Esophagus muscularis mucosa (tissue), 4 donors: ENCODE data around the gene DDR2. TPM values are rescaled to one million over a fixed set of nuclear protein-coding genes. Genes with fewer than 3 reads are reported as not detected.
A peak's percentile ranks its signal among the peaks of the same experiment; 100 is the strongest.

Experiments used
- DNase-seq: peaks from one replicate; pipeline ENCODE4 v3.0.0-alpha.2; 2017; ENCODE audit errors: extremely low spot score
- H3K27ac ChIP-seq, 4 donors: fragments of 200-600 bp; sonication (generic); replicated peaks in 1 of 4; 1 replicate in 3 of 4; 2 replicates in 1 of 4; pipeline ENCODE4 v1.5.1; 2016 to 2019; ENCODE audit warnings: mild to moderate bottlenecking in 1 of 4
- H3K27me3 ChIP-seq, 4 donors: fragments of 200-600 bp; sonication (generic); one replicate each; pipeline versions ENCODE4 v1.5.1 to v1.6.0; 2016 to 2019
- H3K36me3 ChIP-seq, 4 donors: fragments of 200-600 bp; sonication (generic); one replicate each; pipeline ENCODE4 v1.5.1; 2016 to 2019
- H3K4me1 ChIP-seq, 4 donors: fragments of 200-600 bp; sonication (generic); one replicate each; pipeline ENCODE4 v1.5.1; 2016 to 2019
- H3K4me3 ChIP-seq, 4 donors: fragments of 200-600 bp; sonication (generic); 1 replicate in 2 of 4; 2 replicates in 2 of 4; pipeline ENCODE4 v1.5.1; 2016 to 2019; ENCODE audit warnings: mild to moderate bottlenecking in 4 of 4, moderate library complexity in 1 of 4
- H3K9me3 ChIP-seq, 4 donors: fragments of 200-600 bp; sonication (generic); 1 replicate in 3 of 4; 2 replicates in 1 of 4; pipeline ENCODE4 v1.5.1; 2016 to 2019
- EP300 ChIP-seq: sonication (generic); formaldehyde crosslinking; IDR thresholded peaks from one replicate; pipeline ENCODE4 v1.6.1; 2017; ENCODE audit warnings: antibody characterized with exemption
- POLR2A ChIP-seq: fragments of 450-650 bp; IDR thresholded peaks from one replicate; pipeline ENCODE4 v1.6.1; 2017; ENCODE audit warnings: antibody characterized with exemption, moderate library complexity, mild to moderate bottlenecking, low read depth
- POLR2AphosphoS5 ChIP-seq, 2 donors: sonication (generic); formaldehyde crosslinking; IDR thresholded peaks; one replicate each; pipeline ENCODE4 v1.6.1; 2017; ENCODE audit warnings: antibody characterized with exemption in 2 of 2
- WGBS: methylation state at CpG from one replicate; pipeline ENCODE4 v1.1.5; 2018; 5-methylcytosine and 5-hydroxymethylcytosine counted together
- intact Hi-C: fragments of 100-400 bp; cut with DNase I; formaldehyde crosslinking; loops from one replicate; pipeline ENCODE4 v1.15.1; 2023
- total RNA-seq, 4 donors: library from RNA; depleted of rRNA; stranded (reverse); fragments of >200 nt; gene quantifications; one replicate each; pipeline versions ENCODE4 v1.1.0 to v1.2.1, GENCODE V29; 2016
- TF ChIP-seq, protein P1 (sequence below), 3 experiments: fragments of 200-600 bp in 2 of 3; fragments of 450-650 bp in 1 of 3; sonication (generic) in 2 of 3; IDR thresholded peaks; one replicate each; pipeline ENCODE4 v1.5.1; 2017 to 2019; ENCODE audit warnings: antibody characterized with exemption in 3 of 3, mild to moderate bottlenecking in 2 of 3, moderate library complexity in 1 of 3

The DDR2 gene
- total RNA-seq, 4 donors from 2014 or later, result 143 to 194 (median 175) TPM

DNA sequence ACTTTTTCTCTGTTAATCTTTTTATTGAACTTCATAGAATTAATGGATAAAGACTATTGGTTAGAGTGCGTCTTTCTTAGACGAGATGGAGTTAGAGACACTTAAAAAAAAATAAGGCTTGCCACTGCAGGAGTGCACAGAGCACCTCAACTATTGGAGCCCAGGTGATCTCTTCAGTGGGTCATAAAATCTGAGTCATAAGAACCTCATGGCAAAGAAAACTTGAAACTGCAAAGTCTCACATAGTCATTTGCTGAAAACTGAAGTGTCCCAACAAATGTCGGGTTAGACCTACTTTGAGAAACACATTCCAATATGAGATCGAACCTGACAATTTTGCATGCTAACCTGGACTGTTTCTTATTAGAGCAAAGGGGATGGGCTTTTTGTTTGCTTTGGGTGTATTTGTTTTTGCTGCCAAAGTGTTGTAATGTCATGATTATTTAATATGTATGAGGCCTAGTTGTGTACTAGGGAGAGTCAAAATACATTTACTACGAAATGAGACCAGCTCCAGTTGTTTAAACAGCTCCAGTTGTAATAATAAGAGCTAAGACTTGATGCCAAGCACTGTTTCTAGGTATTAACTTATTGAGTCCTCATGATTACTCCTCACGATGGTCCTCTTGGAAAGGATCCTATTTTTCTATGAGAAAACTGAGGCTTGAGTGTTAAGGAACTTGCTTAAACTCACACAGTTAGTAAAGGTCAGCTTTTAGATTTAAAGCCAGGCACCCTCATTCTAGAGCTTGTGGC, 65.1 kb downstream of the DDR2 start:
- TF ChIP-seq, protein P1, sequence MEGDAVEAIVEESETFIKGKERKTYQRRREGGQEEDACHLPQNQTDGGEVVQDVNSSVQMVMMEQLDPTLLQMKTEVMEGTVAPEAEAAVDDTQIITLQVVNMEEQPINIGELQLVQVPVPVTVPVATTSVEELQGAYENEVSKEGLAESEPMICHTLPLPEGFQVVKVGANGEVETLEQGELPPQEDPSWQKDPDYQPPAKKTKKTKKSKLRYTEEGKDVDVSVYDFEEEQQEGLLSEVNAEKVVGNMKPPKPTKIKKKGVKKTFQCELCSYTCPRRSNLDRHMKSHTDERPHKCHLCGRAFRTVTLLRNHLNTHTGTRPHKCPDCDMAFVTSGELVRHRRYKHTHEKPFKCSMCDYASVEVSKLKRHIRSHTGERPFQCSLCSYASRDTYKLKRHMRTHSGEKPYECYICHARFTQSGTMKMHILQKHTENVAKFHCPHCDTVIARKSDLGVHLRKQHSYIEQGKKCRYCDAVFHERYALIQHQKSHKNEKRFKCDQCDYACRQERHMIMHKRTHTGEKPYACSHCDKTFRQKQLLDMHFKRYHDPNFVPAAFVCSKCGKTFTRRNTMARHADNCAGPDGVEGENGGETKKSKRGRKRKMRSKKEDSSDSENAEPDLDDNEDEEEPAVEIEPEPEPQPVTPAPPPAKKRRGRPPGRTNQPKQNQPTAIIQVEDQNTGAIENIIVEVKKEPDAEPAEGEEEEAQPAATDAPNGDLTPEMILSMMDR (IDR thresholded peaks at IDR 0.05), result no peak
- TF ChIP-seq POLR2A (no peak), POLR2AphosphoS5 (IDR thresholded peaks at IDR 0.05) (no peak), EP300 (no peak)
- WGBS, result 67% methylated on average over 6 of the region's 6 CpGs
- H3K4me1 ChIP-seq, result peaks cover 33 to 78% (median 69%) of the 10 kb centered on the region in 4 donors
- H3K27me3 ChIP-seq, result no peaks in the 10 kb centered on the region
- intact Hi-C loops, result no loop called here
- H3K4me3 ChIP-seq, result no peak overlapping the region
- DNase-seq, result no peak
- no peaks in the 10 kb centered on the region for H3K9me3 ChIP-seq
- H3K27ac ChIP-seq, result peak overlapping the region; percentile 76 to 85 (median 82)
- H3K36me3 ChIP-seq, result peaks cover 0 to 3% (median 0%) of the 10 kb centered on the region in 4 donors

- DNase-seq, result no peak
- WGBS, result 83% methylated on average over 3 of the region's 3 CpGs
- intact Hi-C loops, result no loop called here
- Histone ChIP-seq H3K4me1 (peaks cover 28 to 82% (median 71%) of the 10 kb centered on the region in 4 donors), H3K9me3 (no peaks in the 10 kb centered on the region), H3K36me3 (peaks cover 0 to 3% (median 0%) of the 10 kb centered on the region in 4 donors), H3K4me3 (no peak overlapping the region), H3K27ac (no peak overlapping the region), H3K27me3 (no peaks in the 10 kb centered on the region)
- TF ChIP-seq EP300 (no peak), POLR2AphosphoS5 (IDR thresholded peaks at IDR 0.05) (no peak), POLR2A (no peak)
- TF ChIP-seq, protein P1 (IDR thresholded peaks at IDR 0.05), result no peak
Observed at GRCh38 chr1:162699366-162699765, 67.1 kb downstream of the DDR2 start.

GRCh38 chr1:162700131-162700530, 67.9 kb downstream of the DDR2 start:
- peaks cover 35 to 82% (median 73%) of the 10 kb centered on the region in 4 donors for H3K4me1 ChIP-seq
- H3K27ac ChIP-seq, result no peak overlapping the region
- H3K36me3 ChIP-seq, result peaks cover 0 to 3% (median 0%) of the 10 kb centered on the region in 4 donors
- TF ChIP-seq POLR2A (no peak), POLR2AphosphoS5 (IDR thresholded peaks at IDR 0.05) (no peak), EP300 (no peak)
- TF ChIP-seq, protein P1 (IDR thresholded peaks at IDR 0.05), result no peak
- 95% methylated on average over 1 of the region's 1 CpG for WGBS
- no peaks in the 10 kb centered on the region for H3K27me3 ChIP-seq
- intact Hi-C loops, result no loop called here
- H3K4me3 ChIP-seq, result no peak overlapping the region
- DNase-seq, result no peak
- H3K9me3 ChIP-seq, result no peaks in the 10 kb centered on the region

GRCh38 chr1:162701286-162701685, 69.0 kb downstream of the DDR2 start:
- no peak overlapping the region for H3K27ac ChIP-seq
- WGBS, result 67% methylated on average over 1 of the region's 1 CpG
- H3K4me1 ChIP-seq, result peaks cover 38 to 82% (median 73%) of the 10 kb centered on the region in 4 donors
- H3K9me3 ChIP-seq, result no peaks in the 10 kb centered on the region
- H3K36me3 ChIP-seq, result peaks cover 0 to 6% (median 1%) of the 10 kb centered on the region in 4 donors
- no peak for DNase-seq
- H3K4me3 ChIP-seq, result no peak overlapping the region
- intact Hi-C loops, result no loop called here
- no peaks in the 10 kb centered on the region for H3K27me3 ChIP-seq
- no peak for TF ChIP-seq EP300
- no peak for TF ChIP-seq POLR2A
- TF ChIP-seq, protein P1 (IDR thresholded peaks at IDR 0.05), result no peak
- no peak for TF ChIP-seq POLR2AphosphoS5 (IDR thresholded peaks at IDR 0.05)
